GM13976 (cell line): ENCODE measurements around the gene ERCC6L2.

Experiments
- DNase-seq: peaks from one replicate; pipeline ENCODE4 v3.0.0; 2012; ENCODE audit warnings: low spot score
- in situ Hi-C: fragments of 300-500 bp; cut with MboI; formaldehyde crosslinking; loops from one replicate; pipeline ENCODE4 v1.12.0; 2022; ENCODE audit warnings: low sequenced_read_pairs, mixed read lengths, inconsistent platforms; ENCODE audit not compliant: unreplicated experiment
- TF ChIP-seq, protein P1 (sequence below): IDR thresholded peaks from 2 replicates; pipeline ENCODE4 v1.5.1; 2012; ENCODE audit warnings: borderline replicate concordance, mild to moderate bottlenecking; ENCODE audit not compliant: insufficient read depth; ENCODE audit errors: extremely low read depth, missing control alignments, control extremely low read depth

Gene ERCC6L2

DNA sequence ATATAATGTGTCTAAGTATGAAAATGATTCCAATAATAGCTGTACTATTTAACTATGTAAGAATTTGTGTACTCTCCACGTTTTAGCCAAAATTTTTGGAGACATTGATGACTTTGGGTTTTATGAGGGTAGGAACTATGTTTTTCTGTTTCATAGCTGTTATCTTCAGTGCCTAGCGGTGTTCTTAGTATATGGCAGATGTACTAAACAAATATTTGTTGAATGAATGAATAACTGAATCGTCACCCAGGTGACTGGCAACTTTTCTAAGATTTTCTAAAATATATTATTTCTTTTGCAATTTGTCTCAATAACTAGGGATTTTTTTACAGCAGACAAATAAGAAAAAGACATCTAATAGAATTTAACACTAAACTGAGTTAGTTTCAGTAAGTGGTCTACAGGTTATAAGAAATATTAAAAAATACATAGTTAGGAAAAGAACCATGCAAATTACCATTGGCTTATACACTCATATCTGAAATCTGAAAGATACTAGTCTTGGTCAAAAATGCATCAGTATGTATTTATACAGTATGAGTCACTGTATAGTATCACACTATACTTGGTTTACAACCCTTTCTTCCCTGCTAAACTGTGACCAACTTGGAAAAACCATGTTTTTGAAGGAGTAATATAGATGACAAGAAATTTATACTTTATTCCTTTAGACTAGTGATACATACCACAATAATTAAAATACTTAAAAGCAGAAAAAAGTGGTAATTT is 10.5 kb upstream of the ERCC6L2 start:
- in situ Hi-C loops, result no loop called here

DNA sequence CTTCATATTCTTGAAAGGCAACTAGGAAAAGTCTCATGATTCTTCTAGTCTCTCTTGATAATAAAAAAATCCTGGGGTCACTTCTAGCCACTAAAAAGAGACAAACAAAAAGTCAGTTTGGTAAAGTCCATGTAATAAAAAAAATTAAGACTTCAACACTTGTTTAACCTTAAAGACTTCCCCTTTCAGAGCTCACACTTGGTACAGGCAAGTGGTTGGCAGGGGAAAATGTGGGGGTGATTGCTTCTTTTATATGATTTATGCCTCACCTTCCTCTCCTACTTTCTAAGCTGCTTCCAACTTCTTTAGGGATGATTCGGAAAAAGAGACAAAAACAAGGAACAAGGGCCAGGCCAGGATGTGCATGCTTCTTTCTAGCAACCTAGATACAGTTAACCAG is 5.1 kb upstream of the ERCC6L2 start:
- TF ChIP-seq, protein P1, sequence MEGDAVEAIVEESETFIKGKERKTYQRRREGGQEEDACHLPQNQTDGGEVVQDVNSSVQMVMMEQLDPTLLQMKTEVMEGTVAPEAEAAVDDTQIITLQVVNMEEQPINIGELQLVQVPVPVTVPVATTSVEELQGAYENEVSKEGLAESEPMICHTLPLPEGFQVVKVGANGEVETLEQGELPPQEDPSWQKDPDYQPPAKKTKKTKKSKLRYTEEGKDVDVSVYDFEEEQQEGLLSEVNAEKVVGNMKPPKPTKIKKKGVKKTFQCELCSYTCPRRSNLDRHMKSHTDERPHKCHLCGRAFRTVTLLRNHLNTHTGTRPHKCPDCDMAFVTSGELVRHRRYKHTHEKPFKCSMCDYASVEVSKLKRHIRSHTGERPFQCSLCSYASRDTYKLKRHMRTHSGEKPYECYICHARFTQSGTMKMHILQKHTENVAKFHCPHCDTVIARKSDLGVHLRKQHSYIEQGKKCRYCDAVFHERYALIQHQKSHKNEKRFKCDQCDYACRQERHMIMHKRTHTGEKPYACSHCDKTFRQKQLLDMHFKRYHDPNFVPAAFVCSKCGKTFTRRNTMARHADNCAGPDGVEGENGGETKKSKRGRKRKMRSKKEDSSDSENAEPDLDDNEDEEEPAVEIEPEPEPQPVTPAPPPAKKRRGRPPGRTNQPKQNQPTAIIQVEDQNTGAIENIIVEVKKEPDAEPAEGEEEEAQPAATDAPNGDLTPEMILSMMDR, result no peak
- DNase-seq, result no peak
- in situ Hi-C loops, result no loop called here

More for the DNA sequence above, 10.5 kb upstream of the ERCC6L2 start:
- TF ChIP-seq, protein P1, result no peak
- no peak for DNase-seq

DNA sequence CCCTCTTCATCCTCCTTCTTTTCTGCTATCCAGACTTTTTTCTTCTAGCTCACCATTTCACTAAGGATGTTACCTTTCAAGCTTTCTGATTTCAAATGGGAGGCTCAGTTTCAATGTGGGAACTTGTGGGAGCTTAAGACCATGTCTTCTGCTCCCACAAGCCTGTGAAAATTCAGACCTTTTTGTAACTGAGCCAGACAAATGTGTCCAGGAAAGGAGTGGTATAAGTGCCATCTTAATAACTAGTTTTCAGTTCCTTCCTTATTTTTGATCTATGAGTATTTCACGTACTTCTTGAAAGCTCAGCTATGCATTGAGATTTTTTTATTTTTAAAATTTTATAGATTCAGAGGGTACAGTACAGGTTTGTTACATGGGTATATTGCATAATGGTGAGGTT is 4.6 kb upstream of the ERCC6L2 start:
- TF ChIP-seq, protein P1, result no peak
- in situ Hi-C loops, result no loop called here
- DNase-seq, result no peak

DNA sequence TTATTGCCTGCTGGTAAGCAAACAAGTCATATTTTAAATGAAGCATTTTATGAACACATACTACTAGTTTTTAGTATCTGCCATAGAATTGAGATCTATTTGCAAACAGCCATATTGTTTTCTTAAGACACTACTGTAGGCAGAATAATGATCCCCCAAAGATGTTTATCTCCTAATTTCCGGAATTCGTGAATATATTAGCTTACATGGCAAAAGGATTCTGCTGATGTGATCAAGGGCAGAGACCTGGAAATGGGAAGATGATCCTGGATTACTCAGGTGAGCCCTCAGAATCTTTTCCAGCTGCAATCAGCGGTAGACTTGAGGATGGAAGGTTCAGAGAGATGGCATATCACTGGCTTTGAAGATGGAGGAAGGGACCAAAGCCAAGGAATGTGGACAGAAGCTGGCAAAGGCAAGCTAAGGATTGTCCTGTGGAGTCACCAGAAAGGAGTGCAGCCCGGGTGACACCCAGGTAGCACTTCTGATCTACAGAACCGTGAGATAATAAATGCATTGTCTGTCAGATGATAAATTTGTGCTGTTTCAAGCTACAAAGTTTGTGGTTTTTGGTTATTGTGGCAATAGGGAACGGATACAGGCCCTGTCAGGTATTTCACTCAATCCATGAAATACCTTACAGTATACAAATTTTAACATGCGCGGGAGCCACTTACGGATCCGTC is 1.0 kb upstream of the ERCC6L2 start:
- in situ Hi-C loops, result no loop called here
- TF ChIP-seq, protein P1, result no peak
- DNase-seq, result no peak

DNA sequence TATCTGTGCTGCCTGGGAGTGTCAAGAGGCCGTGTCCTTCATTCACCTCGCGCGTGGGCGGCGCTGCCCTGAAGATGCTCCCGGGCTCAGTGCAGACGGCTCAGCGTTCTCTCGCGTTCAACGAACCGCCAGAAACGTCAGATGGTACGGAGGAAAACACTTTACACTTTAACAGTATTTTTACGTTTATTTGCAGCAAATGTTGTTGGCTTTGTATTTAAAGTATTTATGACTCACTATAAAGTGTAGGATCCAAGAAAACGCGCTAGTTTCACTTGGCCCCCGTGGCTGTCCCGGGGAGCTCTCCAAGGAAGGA is 544 bp upstream of the ERCC6L2 start:
- TF ChIP-seq, protein P1, result no peak
- peak; percentile 61 for DNase-seq
- in situ Hi-C loops, result no loop called here

DNA sequence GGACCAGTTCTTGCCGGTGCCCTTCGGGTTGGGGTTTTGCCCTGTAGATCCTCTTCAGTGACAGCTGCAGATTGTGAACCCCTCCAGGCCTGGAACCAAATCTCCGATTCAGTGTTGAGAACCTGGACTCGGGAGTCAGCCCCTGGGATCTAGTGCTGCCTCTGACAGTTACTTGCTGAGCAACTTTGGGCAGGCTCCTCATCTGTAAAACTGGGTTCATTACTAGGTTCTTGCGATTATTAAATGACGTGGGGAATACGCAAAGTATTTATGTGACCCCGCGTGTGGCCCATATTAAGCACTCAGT is 600 bp downstream of the ERCC6L2 start:
- no peak for DNase-seq
- TF ChIP-seq, protein P1, result no peak
- in situ Hi-C loops, result no loop called here

DNA sequence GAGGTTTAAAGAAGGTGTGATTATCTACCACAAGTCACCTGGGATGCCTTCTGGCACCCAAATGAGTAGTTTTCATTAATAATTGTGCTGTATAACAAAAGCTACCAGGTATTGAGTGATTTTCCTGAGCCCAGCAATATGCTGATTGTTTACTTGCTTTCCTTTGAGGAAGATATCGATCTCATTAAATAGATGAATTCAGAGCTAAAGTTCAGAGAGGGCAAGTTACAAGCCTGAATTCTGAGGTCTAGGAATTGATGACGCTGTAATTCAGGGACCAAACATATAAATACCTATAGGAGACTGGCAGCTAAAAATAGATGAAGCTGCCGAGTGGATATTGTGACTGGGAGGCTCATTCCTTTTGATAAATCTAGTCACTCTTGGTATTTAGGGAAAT is 1.1 kb downstream of the ERCC6L2 start:
- in situ Hi-C loops, result no loop called here
- TF ChIP-seq, protein P1, result no peak
- DNase-seq, result no peak
